GM18517 (cell line): Measurements from ENCODE around the gene EFHC2.

Source experiments
- ATAC-seq: cut with Tn5 transposase; IDR thresholded peaks from one replicate; pipeline ENCODE4 v1.9.1; 2021; ENCODE audit warnings: mild to moderate bottlenecking, moderate library complexity; ENCODE audit not compliant: unreplicated experiment

EFHC2 gene

DNA sequence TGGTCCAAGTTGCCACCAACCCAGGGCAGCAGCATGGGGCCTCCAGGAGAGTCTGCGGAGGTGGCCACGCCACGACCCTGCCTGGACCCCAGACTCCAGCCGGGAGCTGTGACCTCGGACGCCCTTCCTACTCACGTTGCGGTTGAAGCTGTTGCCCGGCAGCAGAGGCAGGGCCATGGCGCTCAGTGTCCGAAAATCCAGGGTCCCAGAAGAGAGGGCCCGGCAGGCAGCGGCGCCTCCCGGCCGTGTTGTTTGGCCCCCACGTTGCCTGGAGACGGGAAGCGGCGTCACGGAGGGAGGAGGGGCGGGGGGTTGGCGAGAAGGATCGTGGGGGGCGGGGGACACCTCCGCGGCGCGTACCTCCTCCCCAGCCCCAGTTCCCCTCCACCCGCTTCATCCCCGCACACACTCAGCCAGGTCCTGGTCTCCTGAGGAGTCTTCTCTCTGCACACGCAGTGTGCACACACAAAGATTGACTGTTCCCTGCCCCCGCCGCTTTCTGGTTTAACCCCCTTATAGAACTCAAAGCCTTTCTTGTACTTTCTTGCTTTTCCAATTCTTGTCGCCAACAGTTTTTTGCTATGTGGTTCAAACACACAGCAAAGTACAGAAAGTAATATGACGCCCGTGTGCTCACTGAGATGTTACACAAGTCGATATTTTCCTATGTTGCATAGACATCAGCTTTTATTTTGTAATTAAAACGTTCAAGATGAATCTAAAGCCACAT is at the start of gene EFHC2:
Gene EFHC2 (minus strand): TSS at position 261 of the 730 bp plus-strand sequence. CDS start 84 bp downstream, at position 177.
- ATAC-seq = no peak

DNA sequence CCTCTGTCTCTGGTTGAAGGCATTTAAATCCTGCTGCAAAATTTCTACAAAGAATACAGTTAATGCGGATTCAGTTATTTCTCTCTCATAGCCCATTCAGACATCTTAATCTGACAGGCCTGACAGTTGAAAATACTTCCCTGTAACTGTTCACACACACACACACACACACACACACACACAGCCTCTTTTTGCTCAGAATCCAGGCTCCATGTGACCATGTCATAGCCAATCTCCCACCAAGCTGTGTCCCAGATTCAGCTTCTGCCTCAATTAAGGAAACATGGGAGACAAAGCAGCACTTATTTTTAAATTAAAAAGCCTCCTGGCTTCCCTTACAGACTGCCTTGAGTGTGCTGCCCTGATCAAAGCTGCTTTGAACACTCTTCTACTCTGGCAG is 49.3 kb upstream of the EFHC2 start:
- ATAC-seq = no peak

DNA sequence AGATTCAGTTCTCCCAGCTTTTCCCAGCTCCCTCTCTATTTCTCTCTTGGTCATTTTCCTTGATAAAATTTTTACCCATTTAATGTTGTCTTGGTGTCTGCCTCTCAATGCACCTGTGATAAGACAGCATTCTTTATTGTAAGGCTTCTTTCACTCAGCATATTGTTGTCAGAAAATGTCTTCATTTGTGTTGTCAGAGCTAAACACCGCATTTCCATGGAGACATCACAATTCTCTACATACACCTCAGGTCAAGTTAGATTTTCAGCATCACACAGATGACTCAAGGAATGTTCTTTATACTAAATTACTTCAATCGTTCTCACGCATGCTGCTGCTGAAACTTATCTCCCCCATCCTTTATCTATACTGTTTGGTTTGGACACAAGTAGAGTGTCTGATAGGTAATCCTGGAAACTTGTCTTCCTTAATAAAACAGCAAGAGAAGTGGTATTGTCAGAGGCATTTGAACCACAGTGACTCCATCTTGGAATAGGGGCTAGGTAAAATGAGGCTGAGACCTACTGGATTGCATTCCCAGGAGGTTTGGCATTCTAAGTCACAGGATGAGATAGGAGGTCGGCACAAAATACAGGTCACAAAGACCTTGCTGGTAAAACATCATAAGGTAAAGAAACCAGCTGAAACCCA is 41.3 kb upstream of the EFHC2 start:
- ATAC-seq = no peak

DNA sequence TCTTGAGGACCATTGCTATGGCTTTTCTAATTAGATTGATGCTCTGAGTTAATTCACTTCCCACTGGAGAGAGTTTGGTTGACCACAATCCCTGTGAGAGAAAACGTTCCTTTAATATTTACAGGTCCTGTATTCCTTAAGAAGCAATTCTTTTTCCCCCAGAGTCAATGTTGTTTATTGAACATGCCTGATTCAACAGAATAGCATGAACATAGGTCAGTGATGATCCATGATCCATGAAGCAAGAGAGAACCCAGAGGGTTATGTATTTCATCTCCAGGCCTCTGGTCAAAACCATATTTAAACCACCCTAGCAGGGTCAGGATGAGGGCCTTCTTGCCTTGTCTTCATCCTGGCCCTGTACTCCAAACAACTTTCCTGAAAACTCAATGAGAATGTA is 39.4 kb upstream of the EFHC2 start:
- no peak for ATAC-seq

DNA sequence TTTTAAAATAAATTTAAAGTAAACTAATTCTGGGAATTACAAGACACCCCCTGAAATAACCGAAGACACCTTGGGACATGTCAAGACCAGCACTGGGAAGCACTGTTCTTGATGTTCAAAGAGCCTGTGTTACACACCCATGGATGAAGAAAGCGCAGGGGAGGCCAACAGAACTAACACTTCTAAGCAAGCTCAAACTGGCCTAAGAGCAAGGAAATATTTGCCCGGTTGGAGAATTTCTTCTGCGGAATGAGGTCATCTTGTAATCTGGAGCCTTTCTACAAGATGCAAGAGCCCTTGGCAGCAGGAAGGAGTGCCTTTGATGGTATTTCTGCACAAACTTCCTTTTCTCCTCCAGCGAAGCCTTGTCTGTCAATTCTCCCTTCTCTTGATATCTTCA is 9.3 kb upstream of the EFHC2 start:
- ATAC-seq = no peak

DNA sequence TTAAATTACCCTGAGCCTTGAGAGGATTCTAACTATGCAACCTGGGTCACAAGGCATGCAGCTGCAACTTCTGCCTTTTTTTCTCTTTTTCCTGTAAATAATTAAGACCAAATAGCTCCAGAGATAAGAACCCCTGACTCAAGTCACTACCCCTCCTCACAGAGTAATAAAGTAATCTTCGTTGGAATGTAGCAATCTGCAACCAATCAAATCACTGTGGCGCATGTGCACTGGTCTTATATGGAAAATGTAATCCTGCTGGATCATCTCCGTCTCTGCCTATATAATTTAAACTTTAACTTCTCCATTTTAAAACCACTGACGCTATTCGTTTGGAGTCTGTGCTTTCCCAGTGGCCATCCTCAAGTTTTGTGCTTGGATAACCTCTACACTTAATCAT is 6.1 kb upstream of the EFHC2 start:
- no peak for ATAC-seq

DNA sequence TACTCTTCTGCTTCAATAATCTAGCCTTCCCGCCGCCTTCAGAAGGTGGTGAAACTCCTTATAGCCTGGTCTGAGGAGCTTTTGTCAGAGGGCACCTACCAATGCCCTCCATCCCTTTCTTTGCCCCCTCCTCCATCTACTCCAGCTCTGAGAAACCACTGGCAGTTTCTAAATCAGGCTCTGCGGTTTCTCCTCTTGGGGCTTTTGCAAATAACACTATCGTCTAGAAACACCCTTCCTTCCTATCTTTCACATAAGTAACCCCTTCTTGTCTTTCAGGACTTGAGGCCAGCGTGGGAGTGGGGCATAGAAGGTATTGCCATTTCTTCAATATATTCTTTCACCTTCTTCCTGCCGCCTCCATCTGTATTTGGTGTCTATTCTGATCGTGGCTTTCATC is 1.2 kb upstream of the EFHC2 start:
- ATAC-seq = no peak

DNA sequence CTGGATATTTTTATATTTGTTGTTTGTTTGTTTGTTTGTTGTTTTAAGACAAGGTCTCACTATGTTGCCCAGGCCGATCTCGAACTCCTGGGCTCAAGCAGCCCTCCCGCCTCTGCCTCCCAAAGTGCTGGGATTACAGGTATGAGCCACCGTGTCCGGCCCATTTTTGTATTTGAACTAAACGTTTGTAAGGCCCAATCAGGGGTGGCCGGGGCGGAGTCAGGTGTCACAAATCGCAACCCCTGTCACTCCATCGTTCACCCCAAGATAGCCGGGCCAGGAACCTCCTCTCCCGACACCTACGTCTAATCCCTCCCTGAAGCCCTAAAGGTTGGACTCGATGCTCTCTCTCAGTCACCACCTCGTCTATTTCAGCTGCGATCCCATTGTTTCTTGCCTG is 722 bp upstream of the EFHC2 start:
- no peak for ATAC-seq

DNA sequence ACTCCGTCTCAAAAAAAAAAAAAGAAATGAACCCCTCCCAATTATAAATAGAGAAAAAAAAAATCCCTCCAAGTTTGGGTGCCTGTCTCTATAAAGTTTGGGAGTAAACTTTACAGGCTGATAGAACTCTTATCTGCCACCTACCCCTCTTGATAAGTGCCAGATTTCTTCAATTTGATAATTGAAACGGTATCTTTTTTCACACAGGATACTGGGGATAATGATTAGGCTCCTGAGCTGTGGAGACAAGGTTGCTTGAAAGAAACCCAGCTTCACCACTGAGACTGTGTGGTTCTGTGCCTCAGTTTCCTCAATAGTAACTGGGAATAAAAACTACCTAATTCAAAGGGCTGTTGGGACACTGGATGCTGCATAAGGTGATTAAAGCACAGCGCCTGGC is 606 bp downstream of the EFHC2 start:
- ATAC-seq = no peak

DNA sequence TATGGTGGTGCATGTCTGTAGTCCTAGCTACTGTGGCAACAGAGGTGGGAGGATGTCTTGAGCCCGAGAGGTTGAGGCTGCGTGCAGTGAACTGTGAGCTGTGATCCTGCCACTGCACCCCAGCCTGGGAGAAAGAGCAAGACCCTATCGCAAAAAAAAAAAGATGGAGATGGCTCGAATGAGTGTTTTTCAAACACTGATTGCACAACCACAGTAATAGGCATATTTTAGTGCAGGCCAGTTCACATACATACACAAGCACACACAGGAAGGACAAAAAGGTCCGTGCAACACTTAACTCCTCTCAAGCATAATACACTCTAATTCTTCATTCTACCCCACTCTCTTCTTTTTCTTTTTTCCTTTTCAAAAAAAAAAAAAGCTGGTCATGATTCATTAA is 5.1 kb downstream of the EFHC2 start:
- ATAC-seq = no peak

GRCh38 chrX:44332437-44332836 is 11.0 kb downstream of the EFHC2 start:
- ATAC-seq = no peak

DNA sequence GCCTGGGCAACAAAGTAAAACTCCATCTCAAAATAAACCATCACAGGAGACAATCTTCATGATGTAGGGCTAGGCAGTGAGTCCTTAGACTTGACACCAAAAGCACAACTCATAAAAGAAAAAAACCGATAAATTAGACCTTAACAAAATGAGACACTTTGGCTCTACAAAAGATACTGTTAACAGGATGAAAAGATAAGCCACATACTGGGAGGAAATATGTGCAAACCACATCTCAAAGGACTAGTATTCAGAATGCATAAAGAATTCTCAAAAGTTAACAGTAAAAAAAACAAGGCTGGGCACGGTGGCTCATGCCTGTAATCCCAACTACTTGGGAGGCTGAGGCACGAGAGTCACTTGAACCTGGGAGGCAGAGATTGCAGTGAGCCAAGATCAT is 13.2 kb downstream of the EFHC2 start:
- no peak for ATAC-seq

DNA sequence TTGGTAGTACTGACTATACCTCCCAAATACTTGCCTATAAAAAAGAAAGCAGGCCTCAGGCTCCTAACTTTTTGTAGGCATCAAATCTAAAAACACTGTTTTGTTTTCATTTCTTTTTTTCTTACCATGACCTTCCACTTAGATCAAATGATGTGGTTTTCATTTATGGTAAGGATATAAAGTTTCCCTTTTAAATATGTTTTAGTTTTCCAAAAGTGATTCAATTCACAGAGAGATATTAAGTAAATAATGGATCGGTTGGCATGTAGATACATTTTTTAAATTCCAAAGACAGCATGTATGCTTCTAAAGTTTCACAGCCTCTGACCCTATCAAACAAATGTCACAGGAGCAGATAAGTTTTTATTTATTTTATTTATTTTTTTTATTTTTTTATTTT is 23.9 kb downstream of the EFHC2 start:
- no peak for ATAC-seq

DNA sequence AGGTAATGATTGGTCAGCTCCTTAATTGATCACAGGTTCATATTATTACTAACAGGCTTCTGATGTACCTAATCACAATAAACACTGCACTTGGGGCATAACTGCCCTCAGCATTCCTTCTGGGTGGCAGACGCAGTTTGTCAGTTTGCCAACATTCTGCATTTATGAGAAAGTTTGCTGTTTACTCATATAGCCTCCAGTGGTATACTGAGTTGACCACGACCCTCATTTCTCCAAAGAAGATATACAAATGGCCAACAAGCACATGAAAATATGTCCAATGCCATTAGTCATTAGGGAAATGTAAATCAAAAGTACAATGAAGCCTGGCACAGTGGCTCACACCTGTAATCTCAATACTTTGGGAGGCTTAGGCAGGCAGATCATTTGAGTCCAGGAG is 26.3 kb downstream of the EFHC2 start:
- no peak for ATAC-seq

DNA sequence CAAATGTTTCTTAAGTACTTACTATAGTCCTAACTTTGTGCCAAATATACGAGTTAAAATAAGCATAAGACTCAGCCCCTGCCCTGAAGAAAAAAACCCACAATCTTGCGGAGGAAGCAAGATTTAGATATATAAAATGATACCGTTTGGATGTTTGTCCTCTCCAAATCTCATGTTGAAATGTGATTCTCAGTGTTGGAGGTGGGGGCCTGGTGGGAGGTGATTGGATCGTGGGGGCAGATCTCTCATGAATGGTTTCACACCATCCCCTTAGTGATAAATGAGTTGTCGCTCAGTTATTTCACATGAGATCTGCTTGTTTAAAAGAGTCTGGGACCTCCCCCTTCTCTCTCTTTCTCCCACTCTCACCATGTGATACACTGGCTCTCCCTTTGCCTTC is 28.7 kb downstream of the EFHC2 start:
- no peak for ATAC-seq

DNA sequence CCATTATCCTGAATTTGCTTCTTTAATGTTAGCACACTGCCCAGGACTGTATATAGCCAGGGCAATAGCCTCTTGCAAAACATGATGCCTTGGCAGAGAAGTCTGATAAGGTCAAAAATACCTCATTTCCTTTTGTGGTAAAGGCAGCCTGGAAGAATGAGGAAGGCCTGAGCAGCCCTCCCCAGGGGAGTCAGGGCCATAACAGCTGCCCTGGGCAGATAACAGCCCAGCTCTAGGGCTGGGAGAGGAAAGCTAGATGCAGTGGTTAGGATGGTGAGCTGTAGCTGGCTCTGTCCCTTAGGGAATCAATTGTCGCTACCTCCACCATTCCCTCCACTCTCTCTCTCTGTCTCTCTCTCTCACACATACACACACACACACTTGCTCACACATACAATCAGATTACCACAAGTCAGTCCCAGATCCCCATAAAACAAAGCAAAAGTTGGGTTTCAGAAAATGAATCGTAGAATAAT is 29.2 kb downstream of the EFHC2 start:
- ATAC-seq = no peak

DNA sequence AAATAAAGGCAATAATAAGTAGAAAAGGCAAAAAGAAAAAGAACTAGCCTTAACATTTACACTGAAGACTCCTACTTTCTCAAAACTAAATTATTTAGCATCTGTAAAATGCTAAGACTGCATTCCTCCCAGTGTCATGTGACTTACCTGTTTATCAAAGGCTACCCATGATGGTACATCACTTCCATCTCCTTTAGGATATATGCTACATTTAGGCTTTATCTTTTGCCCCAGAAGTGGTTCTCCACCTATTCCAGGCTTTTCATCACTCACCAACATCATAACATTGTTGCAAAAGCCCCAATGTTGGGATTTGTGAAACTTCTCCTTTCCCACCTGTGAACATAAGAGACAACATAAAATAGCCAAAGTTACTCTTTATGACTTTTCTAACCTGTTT is 31.1 kb downstream of the EFHC2 start:
- ATAC-seq = no peak

DNA sequence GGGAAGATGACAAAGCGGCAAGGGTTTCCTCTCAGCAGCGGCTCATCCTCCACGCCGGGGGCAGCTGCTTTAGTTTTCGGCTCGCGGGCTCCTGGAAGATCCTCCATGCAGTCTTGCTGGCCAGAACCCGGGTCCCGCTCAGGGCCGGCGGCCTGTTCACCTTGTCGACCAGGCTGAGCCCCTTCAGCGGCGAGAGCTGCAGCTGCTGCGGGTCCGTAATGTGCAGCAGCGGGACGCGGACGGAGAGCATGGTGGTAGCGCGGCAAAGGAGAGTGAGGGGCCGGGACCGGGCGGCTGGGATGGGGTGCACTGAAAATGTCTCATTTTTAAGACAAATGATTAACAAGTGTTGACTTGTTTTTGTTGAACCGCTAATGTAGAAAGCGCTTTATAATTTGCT is 33.2 kb downstream of the EFHC2 start:
- no peak for ATAC-seq

DNA sequence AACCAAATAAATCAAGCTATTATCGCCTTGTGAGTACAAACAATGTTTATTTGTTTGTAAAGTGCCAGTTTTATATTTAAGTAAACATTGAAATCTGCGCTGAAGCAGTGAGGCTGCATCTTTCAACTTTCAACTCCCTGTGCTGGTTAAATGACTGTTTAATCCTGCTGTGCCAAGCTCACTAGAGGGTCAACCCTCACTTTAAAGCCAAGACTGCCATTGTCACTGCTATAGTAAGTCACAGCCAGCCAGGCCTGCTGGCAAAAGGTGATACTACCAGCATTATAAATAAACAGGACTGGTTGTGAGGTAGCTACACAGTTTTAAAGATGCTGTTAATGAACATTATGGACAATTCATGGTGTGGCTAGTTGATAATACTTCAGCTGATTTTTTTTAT is 34.6 kb downstream of the EFHC2 start:
- ATAC-seq = no peak

DNA sequence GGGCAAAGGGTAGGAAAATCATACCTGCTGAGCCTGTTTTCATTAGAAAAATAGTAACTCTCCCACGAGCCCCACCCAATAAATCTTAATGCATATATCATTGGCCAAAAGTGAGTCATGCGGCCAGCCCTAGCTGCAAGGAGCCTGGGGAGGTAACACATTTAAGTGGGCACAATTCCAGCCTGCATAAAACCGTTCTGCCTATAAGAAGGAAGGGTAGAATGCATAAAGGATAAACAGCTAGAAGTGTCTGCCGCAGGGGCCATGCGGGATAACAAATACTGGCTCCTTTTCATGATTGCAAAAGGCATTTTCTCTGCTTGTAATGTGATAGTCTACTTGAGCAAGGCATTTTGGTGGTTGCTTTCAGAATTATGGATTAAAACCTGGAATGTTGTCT is 37.1 kb downstream of the EFHC2 start:
- ATAC-seq = no peak

DNA sequence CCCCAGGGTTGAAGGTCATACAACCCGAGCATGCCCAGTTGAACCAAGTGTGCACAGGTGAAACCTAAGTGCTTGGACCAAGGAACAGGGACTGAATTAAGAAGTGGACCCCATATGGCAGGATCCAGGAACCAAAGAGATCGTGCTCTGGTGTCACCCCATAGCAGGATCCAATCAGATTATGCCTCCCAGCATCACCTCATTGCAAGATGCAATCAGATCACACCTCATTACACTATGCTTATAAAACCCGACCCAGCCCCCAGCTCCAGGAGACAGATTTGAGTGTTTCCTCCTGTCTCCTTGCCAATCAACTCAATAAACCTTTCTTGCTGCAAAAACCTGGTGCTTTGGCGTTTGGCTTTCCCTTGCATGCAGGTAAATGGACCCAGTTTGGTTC is 37.6 kb downstream of the EFHC2 start:
- ATAC-seq = no peak

- ATAC-seq = no peak
Measured at GRCh38 chrX:44303119-44303518, 40.4 kb downstream of the EFHC2 start.

- no peak for ATAC-seq
Measured at GRCh38 chrX:44299177-44299576, 44.3 kb downstream of the EFHC2 start.
